ENCODE results near the gene SH2D4B.

DNA sequence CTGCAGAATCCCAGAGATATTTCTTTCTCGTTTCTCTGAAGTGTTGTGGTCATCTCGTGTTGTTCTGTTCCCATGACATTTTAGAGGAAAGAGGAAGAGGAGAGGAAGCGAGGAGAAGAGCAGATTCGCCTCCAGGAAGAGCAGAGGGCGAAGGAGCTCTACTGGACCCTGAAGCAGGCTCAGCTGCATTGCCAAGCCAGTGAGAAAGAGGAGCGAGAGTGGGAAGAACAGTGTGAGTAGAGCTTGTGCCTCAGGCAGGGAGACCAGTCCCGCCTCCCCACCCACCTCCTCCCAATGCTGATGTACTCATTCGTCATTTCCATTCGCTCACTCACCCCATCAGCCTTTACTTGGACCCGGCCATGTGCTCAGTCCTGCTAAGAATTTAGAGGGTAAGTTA is 50.8 kb downstream of the SH2D4B start:
- TF ChIP-seq TAF1 (IDR thresholded peaks at IDR 0.05; ENCODE audit: borderline replicate concordance, low read depth, low read length) (no peak), POLR2AphosphoS5 (IDR thresholded peaks at IDR 0.05; ENCODE audit: low read depth, low read length) (no peak), POLR2A (IDR thresholded peaks at IDR 0.05; ENCODE audit: low read depth, low read length) (no peak)
